ENCODE measurements around the gene SPN.
"Not testable (repeated sequence)": the region's sequence is repeated elsewhere in the genome, so short reads cannot be mapped to it uniquely, and the experiment has no call there.

DNA sequence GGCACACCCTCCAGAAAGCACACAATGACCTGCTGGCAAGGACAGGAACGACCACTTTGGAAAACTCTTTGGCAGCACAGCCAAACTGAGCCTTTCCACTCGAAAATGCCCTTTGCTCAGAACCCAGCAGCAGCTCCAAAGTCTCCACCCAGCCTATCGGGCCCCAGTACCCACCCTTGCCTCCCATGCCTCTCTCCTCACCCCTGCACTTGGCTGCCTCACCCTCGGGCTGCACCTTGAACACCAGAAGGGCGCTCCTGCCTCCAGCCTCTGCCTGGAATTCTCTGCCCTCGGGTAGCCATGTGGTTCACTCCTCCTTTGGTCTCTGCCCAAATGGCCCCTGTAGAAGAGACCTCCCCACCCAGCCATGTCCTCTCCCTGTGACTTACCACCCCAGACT lies 46.9 kb upstream of the SPN start:
- TF ChIP-seq, protein P1, sequence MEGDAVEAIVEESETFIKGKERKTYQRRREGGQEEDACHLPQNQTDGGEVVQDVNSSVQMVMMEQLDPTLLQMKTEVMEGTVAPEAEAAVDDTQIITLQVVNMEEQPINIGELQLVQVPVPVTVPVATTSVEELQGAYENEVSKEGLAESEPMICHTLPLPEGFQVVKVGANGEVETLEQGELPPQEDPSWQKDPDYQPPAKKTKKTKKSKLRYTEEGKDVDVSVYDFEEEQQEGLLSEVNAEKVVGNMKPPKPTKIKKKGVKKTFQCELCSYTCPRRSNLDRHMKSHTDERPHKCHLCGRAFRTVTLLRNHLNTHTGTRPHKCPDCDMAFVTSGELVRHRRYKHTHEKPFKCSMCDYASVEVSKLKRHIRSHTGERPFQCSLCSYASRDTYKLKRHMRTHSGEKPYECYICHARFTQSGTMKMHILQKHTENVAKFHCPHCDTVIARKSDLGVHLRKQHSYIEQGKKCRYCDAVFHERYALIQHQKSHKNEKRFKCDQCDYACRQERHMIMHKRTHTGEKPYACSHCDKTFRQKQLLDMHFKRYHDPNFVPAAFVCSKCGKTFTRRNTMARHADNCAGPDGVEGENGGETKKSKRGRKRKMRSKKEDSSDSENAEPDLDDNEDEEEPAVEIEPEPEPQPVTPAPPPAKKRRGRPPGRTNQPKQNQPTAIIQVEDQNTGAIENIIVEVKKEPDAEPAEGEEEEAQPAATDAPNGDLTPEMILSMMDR (IDR thresholded peaks at IDR 0.05; ENCODE audit: low read depth, low read length) = not testable (repeated sequence)
- TF ChIP-seq POLR2A (IDR thresholded peaks at IDR 0.05; ENCODE audit: extremely low read depth, insufficient read length); MYC (IDR thresholded peaks at IDR 0.05; ENCODE audit: low read depth, low read length): not testable (repeated sequence)
- TF ChIP-seq, protein P2, sequence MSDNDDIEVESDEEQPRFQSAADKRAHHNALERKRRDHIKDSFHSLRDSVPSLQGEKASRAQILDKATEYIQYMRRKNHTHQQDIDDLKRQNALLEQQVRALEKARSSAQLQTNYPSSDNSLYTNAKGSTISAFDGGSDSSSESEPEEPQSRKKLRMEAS (IDR thresholded peaks at IDR 0.05; ENCODE audit: low read depth, low read length) = not testable (repeated sequence)

All from NB4 (cell line).